Endothelial cell of umbilical vein (primary cell): ENCODE results near the gene CHAF1A. TPM values are rescaled to one million over a fixed set of nuclear protein-coding genes. Genes with fewer than 3 reads are reported as not detected.

Experiments used
- BruUV-seq: library from RNA; stranded (reverse); fragments of 400-500 nt; replicated peaks from 2 replicates; lab custom pipeline; 2021; lab: Mats Ljungman, UMichigan
- CTCF ChIA-PET: fragments of 300-600, 350-600 bp; sonication (Branson Sonifier 250); formaldehyde crosslinking; loops from one replicate; lab custom pipeline; 2021; ENCODE audit warnings: antibody characterized with exemption, inconsistent platforms; lab: Charles Lee
- POLR2A ChIA-PET: fragments of 300-600, 350-600 bp; sonication (Branson Sonifier 250); formaldehyde crosslinking; loops from one replicate; lab custom pipeline; 2021; ENCODE audit warnings: antibody characterized with exemption, inconsistent platforms; lab: Charles Lee
- DNase-seq: peaks from one replicate; pipeline ENCODE4 v3.0.0-alpha.2; 2011; ENCODE audit warnings: low read depth, low spot score
- FAIRE-seq: peaks from 2 replicates; lab custom pipeline; 2011; peaks lifted over from hg19 to GRCh38; lab: Jason Lieb, UNC
- H2AFZ ChIP-seq: 2 replicates; pipeline ENCODE4 v1.6.0; 2012; ENCODE audit warnings: low read depth, low read length, control low read depth, inconsistent platforms
- H3K27ac ChIP-seq: 2 replicates; pipeline ENCODE4 v1.5.1; 2011; ENCODE audit warnings: low read depth, mild to moderate bottlenecking, control low read depth, low read length, moderate library complexity; ENCODE audit not compliant: insufficient read depth
- H3K27me3 ChIP-seq, 2 experiments: 2 replicates each; pipeline versions ENCODE4 v1.6.0 to v1.6.1; 2011; ENCODE audit warnings: low read length in 2 of 2, mixed read lengths in 1 of 2; ENCODE audit not compliant: control insufficient read depth in 2 of 2, insufficient read depth in 2 of 2
- H3K36me3 ChIP-seq, 2 experiments: 2 replicates in 1 of 2; 3 replicates in 1 of 2; pipeline ENCODE4 v1.5.1; 2011; ENCODE audit warnings: low read length in 2 of 2, mild to moderate bottlenecking in 1 of 2, moderate library complexity in 1 of 2; ENCODE audit not compliant: control insufficient read depth in 2 of 2, insufficient read depth in 2 of 2; ENCODE audit errors: extremely low read depth in 1 of 2
- H3K4me1 ChIP-seq: 3 replicates; pipeline ENCODE4 v1.5.1; 2011; ENCODE audit warnings: mild to moderate bottlenecking, low read length; ENCODE audit not compliant: control insufficient read depth, insufficient read depth; ENCODE audit errors: extremely low read depth
- H3K4me2 ChIP-seq: 2 replicates; pipeline ENCODE4 v1.6.1; 2011; ENCODE audit warnings: low read length, control low read depth, mixed read lengths; ENCODE audit not compliant: insufficient read depth
- H3K4me3 ChIP-seq, 3 experiments: fragments of 200-600 bp in 1 of 3; sonication (generic), shearing (Covaris generic) in 1 of 3; replicated peaks in 1 of 3; 2 replicates each; pipeline ENCODE4 v1.5.1; 2011 to 2016; ENCODE audit warnings: control low read depth in 3 of 3, low read length in 3 of 3, mild to moderate bottlenecking in 2 of 3, inconsistent platforms in 1 of 3, low read depth in 1 of 3, moderate library complexity in 1 of 3; ENCODE audit not compliant: insufficient read depth in 1 of 3
- H3K79me2 ChIP-seq: 2 replicates; pipeline ENCODE4 v1.6.0; 2012; ENCODE audit warnings: low read length, inconsistent platforms; ENCODE audit not compliant: control insufficient read depth, insufficient read depth
- H3K9ac ChIP-seq: replicated peaks from 2 replicates; pipeline ENCODE3; 2011; ENCODE audit warnings: low read length, control low read depth; ENCODE audit not compliant: insufficient read depth; ENCODE audit errors: extremely low read depth
- H3K9me1 ChIP-seq: replicated peaks from 3 replicates; pipeline ENCODE4 v1.6.0; 2011; ENCODE audit warnings: mild to moderate bottlenecking, low read length; ENCODE audit not compliant: control insufficient read depth, insufficient read depth; ENCODE audit errors: extremely low read depth
- H3K9me3 ChIP-seq: replicated peaks from 2 replicates; pipeline ENCODE4 v1.5.1; 2012; ENCODE audit warnings: low read length, inconsistent platforms; ENCODE audit not compliant: control insufficient read depth, insufficient read depth
- H4K20me1 ChIP-seq: replicated peaks from 2 replicates; pipeline ENCODE3; 2011; ENCODE audit warnings: mild to moderate bottlenecking, low read length; ENCODE audit not compliant: control insufficient read depth, insufficient read depth; ENCODE audit errors: extremely low read depth
- EZH2 ChIP-seq: IDR thresholded peaks from 2 replicates; pipeline ENCODE4 v1.6.1; 2012; ENCODE audit warnings: borderline replicate concordance, low read depth, mild to moderate bottlenecking, moderate library complexity, low read length, inconsistent platforms; ENCODE audit not compliant: severe bottlenecking
- FOS ChIP-seq: IDR thresholded peaks from 2 replicates; pipeline ENCODE4 v1.6.1; 2011; ENCODE audit warnings: mild to moderate bottlenecking, low read length, moderate library complexity, borderline replicate concordance; ENCODE audit not compliant: insufficient read depth
- GATA2 ChIP-seq: IDR thresholded peaks from 2 replicates; pipeline ENCODE4 v1.7.0; 2011; ENCODE audit warnings: low read depth, mild to moderate bottlenecking, moderate library complexity, mixed read lengths, low read length; ENCODE audit not compliant: insufficient read length, insufficient read depth
- JUN ChIP-seq: IDR thresholded peaks from 2 replicates; pipeline ENCODE4 v1.6.1; 2011; ENCODE audit warnings: borderline replicate concordance, low read depth; ENCODE audit not compliant: insufficient read length, insufficient read depth
- MYC ChIP-seq: IDR thresholded peaks from one replicate; pipeline ENCODE4 v1.6.1; 2011; ENCODE audit warnings: mild to moderate bottlenecking, low read depth, low read length
- POLR2A ChIP-seq: IDR thresholded peaks from 2 replicates; pipeline ENCODE4 v1.6.1; 2012; ENCODE audit warnings: low read depth, mild to moderate bottlenecking, control low read depth, low read length
- POLR2AphosphoS5 ChIP-seq: IDR thresholded peaks from 2 replicates; pipeline ENCODE4 v1.6.1; 2012; ENCODE audit warnings: low read depth, mild to moderate bottlenecking, control low read depth, low read length, moderate library complexity; ENCODE audit not compliant: insufficient read depth
- dilution Hi-C: fragments of 300-500 bp; cut with MboI; formaldehyde crosslinking; loops from one replicate; pipeline ENCODE4 v1.15.0; 2019; ENCODE audit warnings: low sequenced_read_pairs; ENCODE audit not compliant: extremely low pct_ligation_motif_present
- intact Hi-C: fragments of 100-400 bp; cut with micrococcal nuclease; formaldehyde crosslinking; loops from one replicate; pipeline ENCODE4 v1.10.0; 2022
- polyA plus RNA-seq, 4 experiments: library from polyadenylated mRNA; depleted of rRNA in 3 of 4; stranded (reverse) in 3 of 4; unstranded in 1 of 4; fragments of >200 nt; gene quantifications; 2 replicates each; pipeline versions ENCODE4 v1.2.1 to v1.2.3, GENCODE V29; 2011 to 2012; ENCODE audit warnings: missing spikeins in 1 of 4
- total RNA-seq: library from RNA; stranded (reverse); gene quantifications from 2 replicates; pipeline ENCODE4 v1.2.3, GENCODE V29; 2021
- TF ChIP-seq, protein P1 (sequence below), 2 donors: IDR thresholded peaks; 1 replicate in 1 of 2; 2 replicates in 1 of 2; pipeline ENCODE4 v1.5.1; 2011; ENCODE audit warnings: low read length in 2 of 2, mild to moderate bottlenecking in 2 of 2, moderate library complexity in 2 of 2, control low read depth in 1 of 2, inconsistent platforms in 1 of 2, low read depth in 1 of 2; ENCODE audit not compliant: insufficient read depth in 1 of 2; ENCODE audit errors: extremely low read depth in 1 of 2
- TF ChIP-seq, protein P2 (sequence below): IDR thresholded peaks from 2 replicates; pipeline ENCODE4 v1.6.1; 2011; ENCODE audit not compliant: insufficient read depth, insufficient read length

The CHAF1A gene
- total and polyA plus RNA-seq, 2 donors (not counting 3 experiments of a cell fraction or from before 2014, with no cell fraction given): 19.5 to 44.5 TPM

DNA sequence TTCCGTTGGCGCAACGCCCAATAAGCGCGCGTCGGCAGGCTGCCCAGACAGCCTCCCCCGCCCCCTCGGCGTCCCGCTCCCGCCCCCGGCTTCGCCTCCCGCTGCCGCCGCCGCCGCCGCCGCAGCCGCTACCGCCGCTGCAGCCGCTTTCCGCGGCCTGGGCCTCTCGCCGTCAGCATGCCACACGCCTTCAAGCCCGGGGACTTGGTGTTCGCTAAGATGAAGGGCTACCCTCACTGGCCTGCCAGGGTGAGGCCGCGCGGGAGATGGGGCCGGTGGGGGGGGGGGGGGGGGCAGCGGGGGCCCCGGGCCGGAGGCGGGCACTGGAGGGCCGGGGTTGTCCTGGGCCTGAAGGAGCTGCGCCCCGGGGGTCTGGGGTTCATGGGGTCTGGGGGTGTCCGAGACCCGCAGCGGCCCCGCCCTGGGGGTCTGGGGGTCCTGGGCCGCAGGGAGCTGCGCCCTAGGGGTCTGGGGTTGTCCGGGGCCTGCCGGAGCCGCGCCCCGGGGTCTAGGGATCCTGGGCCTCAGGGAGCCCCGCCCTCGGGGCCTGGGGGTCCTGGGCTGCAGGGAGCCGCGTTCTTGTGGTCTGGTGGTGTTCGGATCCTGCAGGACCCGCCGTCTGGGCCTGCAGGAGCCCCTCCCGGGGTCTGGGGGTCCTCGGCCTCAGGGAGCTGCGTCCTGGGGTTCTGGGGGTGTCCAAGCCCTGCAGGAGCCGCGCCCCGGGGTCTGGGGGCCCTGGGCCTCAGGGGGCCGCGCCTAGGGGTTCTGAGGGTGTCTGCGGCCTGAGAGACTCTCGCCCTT, 69.9 kb downstream of the CHAF1A start, which contains the start of gene HDGFL2:
Gene HDGFL2, plus strand, starts transcription at position 124 of the 801 bp plus-strand sequence. Its CDS starts 54 bp downstream, at position 178.
- Histone ChIP-seq H3K9me1 (no peaks in the 10 kb centered on the region), H3K27me3 (no peaks in the 10 kb centered on the region), H3K79me2 (peaks cover 27% of the 10 kb centered on the region), H3K36me3 (peaks cover 9 to 13% of the 10 kb centered on the region in 2 experiments), H4K20me1 (no peaks in the 10 kb centered on the region), H3K27ac (peak within 1 kb of the TSS; percentile 68), H2AFZ (peak within 1 kb of the TSS; percentile 35), H3K4me2 (peak within 1 kb of the TSS; percentile 74), H3K4me3 (peak within 1 kb of the TSS; percentile 65 to 94 (median 93)), H3K9ac (peak within 1 kb of the TSS; percentile 68), H3K4me1 (peaks cover 12% of the 10 kb centered on the region), H3K9me3 (no peaks in the 10 kb centered on the region)
- FAIRE-seq (no peak), DNase-seq (no peak)
- no TSS peak for BruUV-seq
- CTCF ChIA-PET: interaction anchor here (0.5 to 2.6 kb wide), 7 partner anchors 10 to 102 kb away, joined by 3 to 13 read pairs (median 4); partner anchors contain the start of gene CHAF1A
- dilution Hi-C loops (no loop called here), intact Hi-C loops (loop anchor here (5.0 kb wide), 1 partner anchor 165 kb away; the partner anchor contains the start of gene TNFAIP8L1)
- TF ChIP-seq FOS: no peak
- TF ChIP-seq POLR2AphosphoS5: no peak
- TF ChIP-seq, protein P1, sequence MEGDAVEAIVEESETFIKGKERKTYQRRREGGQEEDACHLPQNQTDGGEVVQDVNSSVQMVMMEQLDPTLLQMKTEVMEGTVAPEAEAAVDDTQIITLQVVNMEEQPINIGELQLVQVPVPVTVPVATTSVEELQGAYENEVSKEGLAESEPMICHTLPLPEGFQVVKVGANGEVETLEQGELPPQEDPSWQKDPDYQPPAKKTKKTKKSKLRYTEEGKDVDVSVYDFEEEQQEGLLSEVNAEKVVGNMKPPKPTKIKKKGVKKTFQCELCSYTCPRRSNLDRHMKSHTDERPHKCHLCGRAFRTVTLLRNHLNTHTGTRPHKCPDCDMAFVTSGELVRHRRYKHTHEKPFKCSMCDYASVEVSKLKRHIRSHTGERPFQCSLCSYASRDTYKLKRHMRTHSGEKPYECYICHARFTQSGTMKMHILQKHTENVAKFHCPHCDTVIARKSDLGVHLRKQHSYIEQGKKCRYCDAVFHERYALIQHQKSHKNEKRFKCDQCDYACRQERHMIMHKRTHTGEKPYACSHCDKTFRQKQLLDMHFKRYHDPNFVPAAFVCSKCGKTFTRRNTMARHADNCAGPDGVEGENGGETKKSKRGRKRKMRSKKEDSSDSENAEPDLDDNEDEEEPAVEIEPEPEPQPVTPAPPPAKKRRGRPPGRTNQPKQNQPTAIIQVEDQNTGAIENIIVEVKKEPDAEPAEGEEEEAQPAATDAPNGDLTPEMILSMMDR (IDR thresholded peaks at IDR 0.05; ENCODE audit: extremely low read depth in 1 of 2, insufficient read depth in 1 of 2, low read depth in 1 of 2, low read length in 2 of 2): no peak
- no peak for TF ChIP-seq GATA2
- TF ChIP-seq, protein P2, sequence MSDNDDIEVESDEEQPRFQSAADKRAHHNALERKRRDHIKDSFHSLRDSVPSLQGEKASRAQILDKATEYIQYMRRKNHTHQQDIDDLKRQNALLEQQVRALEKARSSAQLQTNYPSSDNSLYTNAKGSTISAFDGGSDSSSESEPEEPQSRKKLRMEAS: no peak
- no peak for TF ChIP-seq POLR2A
- TF ChIP-seq JUN: no peak
- TF ChIP-seq MYC: no peak
- TF ChIP-seq EZH2: no peak
- POLR2A ChIA-PET: interaction anchor here (1.6 kb wide), 1 partner anchor 16 kb away, joined by 11 read pairs; no protein-coding TSS in a partner anchor
